ENCODE measurements around the gene BTG4. TPM values are rescaled to one million over a fixed set of nuclear protein-coding genes. Genes with fewer than 3 reads are reported as not detected.

BTG4 gene
- total RNA-seq, 1 experiment from 2014 or later, result not detected

DNA sequence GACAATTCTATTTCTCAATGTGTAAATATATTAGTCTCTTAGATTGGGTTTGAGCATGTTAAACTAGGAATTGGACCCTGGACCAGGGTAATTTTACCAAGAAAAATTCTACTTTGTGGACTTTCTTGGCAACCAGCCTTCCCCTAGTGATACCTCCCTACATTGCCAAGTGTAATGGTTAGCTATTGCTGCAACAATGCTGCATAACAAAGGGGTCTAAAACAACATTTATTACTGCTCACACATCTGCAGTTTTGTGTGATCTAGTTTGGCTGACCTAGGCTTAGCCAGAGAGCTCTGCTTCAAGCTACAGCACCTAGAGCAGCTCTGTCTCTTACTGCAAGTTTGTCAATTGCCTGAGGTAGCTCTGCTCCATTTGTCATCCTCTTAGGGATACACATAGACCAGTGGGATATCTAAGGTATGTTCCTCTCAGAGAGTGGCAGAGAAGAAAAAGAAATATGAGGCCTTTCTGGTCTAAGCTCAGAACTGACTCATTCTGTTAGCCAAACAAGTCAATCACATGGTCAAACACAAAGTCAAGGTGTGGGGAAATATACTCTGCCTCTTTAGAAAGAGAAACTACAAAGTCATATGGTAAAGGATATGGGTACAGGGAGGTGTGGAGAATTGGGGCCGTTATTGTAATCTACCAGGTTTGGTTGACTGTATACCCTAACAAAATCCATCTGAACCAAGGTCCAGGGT, 26.4 kb upstream of the BTG4 start (continued):
- TF ChIP-seq PRDM15 (CRISPR knock-in tag; IDR thresholded peaks at IDR 0.05) (no peak), GABPB1 (CRISPR knock-in tag; IDR thresholded peaks at IDR 0.05) (no peak), FOXK1 (CRISPR knock-in tag; IDR thresholded peaks at IDR 0.05) (no peak), ZNF396 (CRISPR knock-in tag; IDR thresholded peaks at IDR 0.05; ENCODE audit: borderline replicate concordance) (no peak), SP1 (CRISPR knock-in tag; conservative IDR thresholded peaks at IDR 0.05) (no peak), JUN (CRISPR knock-in tag; IDR thresholded peaks at IDR 0.05) (no peak), ETV6 (CRISPR knock-in tag; IDR thresholded peaks at IDR 0.05) (no peak), MYBL2 (CRISPR knock-in tag; IDR thresholded peaks at IDR 0.05) (no peak), RELA (CRISPR knock-in tag; IDR thresholded peaks at IDR 0.05; ENCODE audit: borderline replicate concordance) (no peak)

DNA sequence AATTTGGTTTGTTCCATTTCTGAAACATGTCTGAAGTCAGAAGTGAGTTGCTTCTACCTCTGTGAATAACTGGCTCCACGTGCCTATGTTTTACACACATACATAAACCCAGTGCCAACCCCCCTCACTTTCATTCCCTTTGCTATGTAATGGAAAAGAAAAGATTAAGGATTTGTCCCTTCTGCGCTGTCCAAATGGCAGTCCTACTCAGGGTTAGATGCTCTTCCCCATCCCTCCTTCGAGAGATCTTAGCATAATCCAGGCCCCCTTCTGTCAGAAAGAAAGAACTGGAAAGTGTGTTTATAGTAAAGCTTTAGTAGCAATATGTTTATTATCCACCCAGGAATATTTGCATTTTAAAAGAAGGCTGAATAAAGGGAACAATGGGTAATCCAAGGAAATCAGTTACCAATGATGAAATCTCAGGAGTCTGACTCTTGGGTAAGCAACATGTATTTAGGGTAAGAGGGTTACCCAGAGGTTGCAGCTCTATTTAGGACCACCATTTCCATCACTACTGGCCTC, 25.2 kb upstream of the BTG4 start:
- no peak overlapping the region for H3K4me3 Mint-ChIP-seq
- H3K27me3 Mint-ChIP-seq (ENCODE audit: low read depth), result peaks cover 48% of the 10 kb centered on the region
- ChIA-PET CTCF (interaction anchor here (1.7 kb wide), 1 partner anchor 83 kb away, joined by 4 read pairs; no protein-coding TSS in a partner anchor), POLR2A (no interaction called here)
- no peaks in the 10 kb centered on the region for H3K36me3 Mint-ChIP-seq
- peaks cover 3% of the 10 kb centered on the region; the same call in 1 of the 2 replicates for H3K9me3 Mint-ChIP-seq
- ATAC-seq (no peak), DNase-seq (ENCODE audit: low spot score) (no peak)
- H3K27ac Mint-ChIP-seq, result no peak overlapping the region
- TF ChIP-seq, protein P1, sequence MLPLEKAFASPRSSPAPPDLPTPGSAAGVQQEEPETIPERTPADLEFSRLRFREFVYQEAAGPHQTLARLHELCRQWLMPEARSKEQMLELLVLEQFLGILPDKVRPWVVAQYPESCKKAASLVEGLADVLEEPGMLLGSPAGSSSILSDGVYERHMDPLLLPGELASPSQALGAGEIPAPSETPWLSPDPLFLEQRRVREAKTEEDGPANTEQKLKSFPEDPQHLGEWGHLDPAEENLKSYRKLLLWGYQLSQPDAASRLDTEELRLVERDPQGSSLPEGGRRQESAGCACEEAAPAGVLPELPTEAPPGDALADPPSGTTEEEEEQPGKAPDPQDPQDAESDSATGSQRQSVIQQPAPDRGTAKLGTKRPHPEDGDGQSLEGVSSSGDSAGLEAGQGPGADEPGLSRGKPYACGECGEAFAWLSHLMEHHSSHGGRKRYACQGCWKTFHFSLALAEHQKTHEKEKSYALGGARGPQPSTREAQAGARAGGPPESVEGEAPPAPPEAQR (CRISPR knock-in tag; IDR thresholded peaks at IDR 0.05), result no peak
- TF ChIP-seq SMAD4 (CRISPR knock-in tag; IDR thresholded peaks at IDR 0.05), result no peak
- TF ChIP-seq RELA (CRISPR knock-in tag; IDR thresholded peaks at IDR 0.05; ENCODE audit: borderline replicate concordance), result no peak
- no peak for TF ChIP-seq ZNF512 (CRISPR knock-in tag; IDR thresholded peaks at IDR 0.05; ENCODE audit: borderline replicate concordance)
- TF ChIP-seq, protein P2, sequence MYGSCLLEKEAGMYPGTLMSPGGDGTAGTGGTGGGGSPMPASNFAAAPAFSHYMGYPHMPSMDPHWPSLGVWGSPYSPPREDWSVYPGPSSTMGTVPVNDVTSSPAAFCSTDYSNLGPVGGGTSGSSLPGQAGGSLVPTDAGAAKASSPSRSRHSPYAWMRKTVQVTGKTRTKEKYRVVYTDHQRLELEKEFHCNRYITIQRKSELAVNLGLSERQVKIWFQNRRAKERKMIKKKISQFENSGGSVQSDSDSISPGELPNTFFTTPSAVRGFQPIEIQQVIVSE (CRISPR knock-in tag; IDR thresholded peaks at IDR 0.05; ENCODE audit: borderline replicate concordance), result no peak
- TF ChIP-seq MXD4 (CRISPR knock-in tag; IDR thresholded peaks at IDR 0.05; ENCODE audit: borderline replicate concordance), result no peak
- TF ChIP-seq KAT7 (CRISPR knock-in tag; IDR thresholded peaks at IDR 0.05; ENCODE audit: borderline replicate concordance), result no peak
- TF ChIP-seq E2F5 (CRISPR knock-in tag; IDR thresholded peaks at IDR 0.05), result no peak
- TF ChIP-seq TEAD1 (CRISPR knock-in tag; IDR thresholded peaks at IDR 0.05), result no peak
- TF ChIP-seq CREM (CRISPR knock-in tag; IDR thresholded peaks at IDR 0.05), result no peak
- peaks cover 26% of the 10 kb centered on the region for H3K4me1 Mint-ChIP-seq
